ENCODE data around the gene FNDC5. TPM values are rescaled to one million over a fixed set of nuclear protein-coding genes. Genes with fewer than 3 reads are reported as not detected.

FNDC5 gene
- polyA plus RNA-seq, 1 of the 3 experiments (the other 2 are of a cell fraction) = 0.59 TPM

DNA sequence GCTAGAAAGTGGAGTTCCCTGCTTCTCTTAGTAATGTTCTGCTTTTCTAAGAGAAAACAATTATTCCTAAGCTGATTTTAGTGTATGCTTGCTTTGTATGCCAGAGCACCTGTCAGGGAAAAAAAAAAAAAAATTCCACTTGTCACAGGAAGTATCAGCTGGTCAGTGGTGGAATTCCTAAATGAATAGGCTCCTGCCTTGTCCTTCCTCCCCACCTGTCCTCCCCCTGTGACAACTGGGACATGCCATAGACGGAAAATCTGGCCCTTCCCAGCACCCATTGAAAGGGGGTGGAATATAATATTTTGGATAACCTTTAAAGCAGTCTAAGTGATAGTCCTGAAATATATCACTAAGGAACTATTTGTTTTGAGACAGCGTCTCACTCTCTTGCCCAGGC is 10.8 kb downstream of the FNDC5 start:
- Histone ChIP-seq H3K9me3 (no peaks in the 10 kb centered on the region), H4K20me1 (ENCODE audit: insufficient read depth) (no peaks in the 10 kb centered on the region), H3K79me2 (ENCODE audit: insufficient read depth) (no peaks in the 10 kb centered on the region), H3K27ac (ENCODE audit: low read depth in 2 of 2, low read length in 1 of 2) (no peak overlapping the region), H3K4me1 (ENCODE audit: control insufficient read depth in 1 of 2, insufficient read depth in 2 of 2, low read depth in 1 of 2, low read length in 1 of 2) (no peaks in the 10 kb centered on the region), H3F3A (replicated peaks; ENCODE audit: insufficient read depth) (no peaks in the 10 kb centered on the region), H3K27me3 (ENCODE audit: insufficient read depth) (no peaks in the 10 kb centered on the region), H3K4me3 (ENCODE audit: low read depth in 2 of 2, low read length in 1 of 2) (no peak overlapping the region), H3K9me2 (no peaks in the 10 kb centered on the region), H2AFZ (ENCODE audit: low read depth) (no peak overlapping the region), H3K36me3 (replicated peaks in 1 of 2; ENCODE audit: control insufficient read depth in 1 of 2, insufficient read depth in 2 of 2, low read length in 1 of 2) (peaks cover 20 to 62% of the 10 kb centered on the region in 2 experiments), H3K9ac (no peak overlapping the region), H3K4me2 (no peak overlapping the region)
- WGBS (ENCODE audit: low lambda C conversion rate) = 91% methylated on average over 2 of the region's 2 CpGs
- CTCF ChIA-PET = interaction anchor here (1.0 to 2.1 kb wide), 3 partner anchors 13 to 68 kb away, joined by 3 to 5 read pairs (median 3); no protein-coding TSS in a partner anchor
- TF ChIP-seq ZBTB33 (IDR thresholded peaks at IDR 0.05; ENCODE audit: borderline replicate concordance, low read depth) (no peak), MXI1 (IDR thresholded peaks at IDR 0.05; ENCODE audit: low read depth, low read length) (no peak), RCOR1 (IDR thresholded peaks at IDR 0.05; ENCODE audit: low read length) (no peak)
- DNase-seq = no peak
- POLR2A ChIA-PET = interaction anchor here (0.6 to 0.7 kb wide), 2 partner anchors 13 to 209 kb away, joined by 3 read pairs; partner anchors contain the start of gene RBBP4

GRCh38 chr1:32858791-32859190 is 11.9 kb downstream of the FNDC5 start:
- no peaks in the 10 kb centered on the region for H3K9me2 ChIP-seq
- DNase-seq = no peak
- H3K4me2 ChIP-seq = no peak overlapping the region
- H4K20me1 ChIP-seq (ENCODE audit: insufficient read depth) = no peaks in the 10 kb centered on the region
- H3K9ac ChIP-seq = no peak overlapping the region
- no peaks in the 10 kb centered on the region for H3K27me3 ChIP-seq (ENCODE audit: insufficient read depth)
- H3K9me3 ChIP-seq = no peaks in the 10 kb centered on the region
- ChIA-PET CTCF (interaction anchor here (1.3 to 2.1 kb wide), 4 partner anchors 13 to 147 kb away, joined by 3 to 5 read pairs (median 4); no protein-coding TSS in a partner anchor), POLR2A (no interaction called here)
- TF ChIP-seq NRF1 (IDR thresholded peaks at IDR 0.05; ENCODE audit: low read depth, low read length) = no peak
- TF ChIP-seq RAD21 (IDR thresholded peaks at IDR 0.05; ENCODE audit: low read length) = no peak
- no peak for TF ChIP-seq MAX (IDR thresholded peaks at IDR 0.05; ENCODE audit: low read depth)
- TF ChIP-seq ZBTB33 (IDR thresholded peaks at IDR 0.05; ENCODE audit: borderline replicate concordance, low read depth) = no peak
- no peak for TF ChIP-seq USF2 (IDR thresholded peaks at IDR 0.05; ENCODE audit: borderline replicate concordance, low read depth, low read length)
- no peak for TF ChIP-seq POLR2AphosphoS5 (IDR thresholded peaks at IDR 0.05; ENCODE audit: low read depth, low read length)
- no peak for TF ChIP-seq FOSL2 (IDR thresholded peaks at IDR 0.05; ENCODE audit: borderline replicate concordance, low read depth)
- no peak for TF ChIP-seq MXI1 (IDR thresholded peaks at IDR 0.05; ENCODE audit: low read depth, low read length)
- TF ChIP-seq SMC3 (IDR thresholded peaks at IDR 0.05; ENCODE audit: low read depth, low read length) = no peak
- TF ChIP-seq USF1 (IDR thresholded peaks at IDR 0.05; ENCODE audit: borderline replicate concordance, low read depth) = no peak
- no peak for TF ChIP-seq RCOR1 (IDR thresholded peaks at IDR 0.05; ENCODE audit: low read length)
- TF ChIP-seq, protein P1, sequence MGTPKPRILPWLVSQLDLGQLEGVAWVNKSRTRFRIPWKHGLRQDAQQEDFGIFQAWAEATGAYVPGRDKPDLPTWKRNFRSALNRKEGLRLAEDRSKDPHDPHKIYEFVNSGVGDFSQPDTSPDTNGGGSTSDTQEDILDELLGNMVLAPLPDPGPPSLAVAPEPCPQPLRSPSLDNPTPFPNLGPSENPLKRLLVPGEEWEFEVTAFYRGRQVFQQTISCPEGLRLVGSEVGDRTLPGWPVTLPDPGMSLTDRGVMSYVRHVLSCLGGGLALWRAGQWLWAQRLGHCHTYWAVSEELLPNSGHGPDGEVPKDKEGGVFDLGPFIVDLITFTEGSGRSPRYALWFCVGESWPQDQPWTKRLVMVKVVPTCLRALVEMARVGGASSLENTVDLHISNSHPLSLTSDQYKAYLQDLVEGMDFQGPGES (IDR thresholded peaks at IDR 0.05; ENCODE audit: low read depth, low read length) = no peak
- no peak for TF ChIP-seq EZH2phosphoT487 (IDR thresholded peaks at IDR 0.05; ENCODE audit: borderline replicate concordance, low read depth)
- no peak for TF ChIP-seq GATA2 (CRISPR knock-in tag; IDR thresholded peaks at IDR 0.05)
- TF ChIP-seq, protein P2, sequence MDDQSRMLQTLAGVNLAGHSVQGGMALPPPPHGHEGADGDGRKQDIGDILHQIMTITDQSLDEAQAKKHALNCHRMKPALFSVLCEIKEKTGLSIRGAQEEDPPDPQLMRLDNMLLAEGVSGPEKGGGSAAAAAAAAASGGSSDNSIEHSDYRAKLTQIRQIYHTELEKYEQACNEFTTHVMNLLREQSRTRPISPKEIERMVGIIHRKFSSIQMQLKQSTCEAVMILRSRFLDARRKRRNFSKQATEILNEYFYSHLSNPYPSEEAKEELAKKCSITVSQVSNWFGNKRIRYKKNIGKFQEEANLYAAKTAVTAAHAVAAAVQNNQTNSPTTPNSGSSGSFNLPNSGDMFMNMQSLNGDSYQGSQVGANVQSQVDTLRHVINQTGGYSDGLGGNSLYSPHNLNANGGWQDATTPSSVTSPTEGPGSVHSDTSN (IDR thresholded peaks at IDR 0.05) = no peak
- H3K4me3 ChIP-seq (ENCODE audit: low read depth in 2 of 2, low read length in 1 of 2) = no peak overlapping the region
- no peak overlapping the region for H3K27ac ChIP-seq (ENCODE audit: low read depth in 2 of 2, low read length in 1 of 2)
- no peaks in the 10 kb centered on the region for H3K4me1 ChIP-seq (ENCODE audit: control insufficient read depth in 1 of 2, insufficient read depth in 2 of 2, low read depth in 1 of 2, low read length in 1 of 2)
- no peaks in the 10 kb centered on the region for H3F3A ChIP-seq (replicated peaks; ENCODE audit: insufficient read depth)
- peaks cover 31 to 72% of the 10 kb centered on the region in 2 experiments for H3K36me3 ChIP-seq (replicated peaks in 1 of 2; ENCODE audit: control insufficient read depth in 1 of 2, insufficient read depth in 2 of 2, low read length in 1 of 2)
- no peaks in the 10 kb centered on the region for H3K79me2 ChIP-seq (ENCODE audit: insufficient read depth)
- over 99% methylated on average over 7 of the region's 7 CpGs for WGBS (ENCODE audit: low lambda C conversion rate)
- H2AFZ ChIP-seq (ENCODE audit: low read depth) = no peak overlapping the region

Measured in SK-N-SH (cell line).